Posterior cingulate gyrus (tissue), 11 donors: ENCODE results near the gene ZNF764.
"Not testable (repeated sequence)": the region's sequence is repeated elsewhere in the genome, so short reads cannot be mapped to it uniquely, and the experiment has no call there.

Source experiments
- DNase-seq, 10 donors: peaks; one replicate each; pipeline versions ENCODE4 v3.0.0 to v3.0.0-alpha.2; 2020 to 2021; ENCODE audit warnings: mixed read lengths in 3 of 10
- intact Hi-C: fragments of 100-400 bp; cut with DNase I; formaldehyde crosslinking; loops from one replicate; pipeline ENCODE4 v1.15.1; 2023

Gene ZNF764

GRCh38 chr16:30557957-30558788 is at the start of gene ZNF764:
ZNF764 (minus strand) TSS chr16:30558374; CDS start chr16:30558182, 192 bp downstream.
- intact Hi-C loops = loop anchor here (1.0 to 2.0 kb wide), 3 partner anchors 14 to 31 kb away; partner anchors contain the start of gene ZNF768

GRCh38 chr16:30606004-30606403 is 47.8 kb upstream of the ZNF764 start:
- intact Hi-C loops = no loop called here
- DNase-seq = no peak

More at GRCh38 chr16:30557957-30558788, at the start of gene ZNF764:
- peak; percentile 98 to 100 (median 98) for DNase-seq

GRCh38 chr16:30605158-30605557 is 47.0 kb upstream of the ZNF764 start:
- intact Hi-C loops = no loop called here
- DNase-seq = peak in 1 of 10 donors; percentile 64

- peak in 1 of 10 donors; percentile 63 for DNase-seq
- intact Hi-C loops = no loop called here
Observed at GRCh38 chr16:30604316-30604947, 46.3 kb upstream of the ZNF764 start.

- intact Hi-C loops = no loop called here
- DNase-seq = no peak
Observed at GRCh38 chr16:30603945-30604315, 45.8 kb upstream of the ZNF764 start.

- DNase-seq = peak in 1 of 10 donors; percentile 27
- intact Hi-C loops = no loop called here
Observed at GRCh38 chr16:30602616-30603277, 44.6 kb upstream of the ZNF764 start.

GRCh38 chr16:30601966-30602365 is 43.8 kb upstream of the ZNF764 start:
- intact Hi-C loops = no loop called here
- no peak for DNase-seq

- no peak for DNase-seq
- intact Hi-C loops = no loop called here
Observed at GRCh38 chr16:30600929-30601328, 42.8 kb upstream of the ZNF764 start.

GRCh38 chr16:30600215-30600614 is 42.0 kb upstream of the ZNF764 start:
- no peak for DNase-seq
- intact Hi-C loops = no loop called here

- DNase-seq = no peak
- intact Hi-C loops = no loop called here
Observed at GRCh38 chr16:30592871-30593270, 34.7 kb upstream of the ZNF764 start.

GRCh38 chr16:30590869-30591268 is 32.7 kb upstream of the ZNF764 start:
- DNase-seq, intact Hi-C loops: not testable (repeated sequence)

GRCh38 chr16:30589582-30589981 is 31.4 kb upstream of the ZNF764 start:
- intact Hi-C loops = loop anchor here (5.0 kb wide), 1 partner anchor 38 kb away; no protein-coding TSS in a partner anchor
- not testable (repeated sequence) for DNase-seq

- DNase-seq = peak in 2 of 10 donors; percentile 5 to 8
- intact Hi-C loops = loop anchor here (5.0 kb wide), 1 partner anchor 39 kb away; no protein-coding TSS in a partner anchor
Observed at GRCh38 chr16:30588651-30589050, 30.5 kb upstream of the ZNF764 start.

- DNase-seq = peak; percentile 92 to 99 (median 96)
- intact Hi-C loops = loop anchor here (5.0 kb wide), 1 partner anchor 42 kb away; no protein-coding TSS in a partner anchor
Observed at GRCh38 chr16:30585400-30586191, 27.4 kb upstream of the ZNF764 start, which contains the start of gene ZNF785. ZNF785 (minus strand) TSS chr16:30585697; CDS start chr16:30585611, 86 bp downstream.

- intact Hi-C loops = loop anchor here (5.0 kb wide), 1 partner anchor 42 kb away; no protein-coding TSS in a partner anchor
- peak in 1 of 10 donors; percentile 81 for DNase-seq
Observed at GRCh38 chr16:30585022-30585399, 26.8 kb upstream of the ZNF764 start.

- peak in 2 of 10 donors; percentile 62 to 71 for DNase-seq
- intact Hi-C loops = no loop called here
Observed at GRCh38 chr16:30582611-30583340, 24.6 kb upstream of the ZNF764 start.

- intact Hi-C loops = no loop called here
- peak in 1 of 10 donors; percentile 40 for DNase-seq
Observed at GRCh38 chr16:30581457-30581856, 23.3 kb upstream of the ZNF764 start.

GRCh38 chr16:30574678-30575077 is 16.5 kb upstream of the ZNF764 start:
- intact Hi-C loops = loop anchor here (5.0 kb wide), 1 partner anchor 78 kb away; the partner anchor contains the start of gene PRR14
- DNase-seq = no peak
